HG02884 (cell line): ENCODE measurements around the gene S1PR5.
"Not testable (repeated sequence)": the region's sequence is repeated elsewhere in the genome, so short reads cannot be mapped to it uniquely, and the experiment has no call there.

Experiments used
- ATAC-seq: cut with Tn5 transposase; IDR thresholded peaks from one replicate; pipeline ENCODE4 v1.9.1; 2021; ENCODE audit warnings: mild to moderate bottlenecking, moderate library complexity; ENCODE audit not compliant: unreplicated experiment

S1PR5 gene, protein sequence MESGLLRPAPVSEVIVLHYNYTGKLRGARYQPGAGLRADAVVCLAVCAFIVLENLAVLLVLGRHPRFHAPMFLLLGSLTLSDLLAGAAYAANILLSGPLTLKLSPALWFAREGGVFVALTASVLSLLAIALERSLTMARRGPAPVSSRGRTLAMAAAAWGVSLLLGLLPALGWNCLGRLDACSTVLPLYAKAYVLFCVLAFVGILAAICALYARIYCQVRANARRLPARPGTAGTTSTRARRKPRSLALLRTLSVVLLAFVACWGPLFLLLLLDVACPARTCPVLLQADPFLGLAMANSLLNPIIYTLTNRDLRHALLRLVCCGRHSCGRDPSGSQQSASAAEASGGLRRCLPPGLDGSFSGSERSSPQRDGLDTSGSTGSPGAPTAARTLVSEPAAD

DNA sequence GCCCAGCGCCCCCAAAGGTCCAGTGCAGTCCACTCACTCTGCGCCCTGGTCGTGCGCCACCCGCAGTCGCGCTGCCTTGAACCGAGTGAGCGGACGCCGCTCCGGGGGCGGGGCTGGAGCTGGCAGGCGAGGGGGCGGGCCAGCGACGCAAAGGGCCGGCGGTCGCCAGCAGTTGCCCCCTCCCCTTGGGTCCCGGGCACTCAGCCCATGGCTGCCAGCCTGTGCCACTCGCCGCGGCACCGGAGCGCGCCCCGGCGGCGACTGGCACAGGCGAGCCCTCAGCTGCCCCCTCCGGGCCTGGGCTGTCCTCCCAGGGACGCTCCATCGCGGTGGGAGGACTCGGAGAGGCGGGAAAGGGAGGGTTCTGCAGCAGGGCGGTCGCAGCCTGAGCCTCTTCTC lies at the start of gene S1PR5:
Gene S1PR5 (minus strand): TSS at position 87 of the 399 bp plus-strand sequence. CDS start 2,436 bp downstream, outside the sequence.
- no peak for ATAC-seq

DNA sequence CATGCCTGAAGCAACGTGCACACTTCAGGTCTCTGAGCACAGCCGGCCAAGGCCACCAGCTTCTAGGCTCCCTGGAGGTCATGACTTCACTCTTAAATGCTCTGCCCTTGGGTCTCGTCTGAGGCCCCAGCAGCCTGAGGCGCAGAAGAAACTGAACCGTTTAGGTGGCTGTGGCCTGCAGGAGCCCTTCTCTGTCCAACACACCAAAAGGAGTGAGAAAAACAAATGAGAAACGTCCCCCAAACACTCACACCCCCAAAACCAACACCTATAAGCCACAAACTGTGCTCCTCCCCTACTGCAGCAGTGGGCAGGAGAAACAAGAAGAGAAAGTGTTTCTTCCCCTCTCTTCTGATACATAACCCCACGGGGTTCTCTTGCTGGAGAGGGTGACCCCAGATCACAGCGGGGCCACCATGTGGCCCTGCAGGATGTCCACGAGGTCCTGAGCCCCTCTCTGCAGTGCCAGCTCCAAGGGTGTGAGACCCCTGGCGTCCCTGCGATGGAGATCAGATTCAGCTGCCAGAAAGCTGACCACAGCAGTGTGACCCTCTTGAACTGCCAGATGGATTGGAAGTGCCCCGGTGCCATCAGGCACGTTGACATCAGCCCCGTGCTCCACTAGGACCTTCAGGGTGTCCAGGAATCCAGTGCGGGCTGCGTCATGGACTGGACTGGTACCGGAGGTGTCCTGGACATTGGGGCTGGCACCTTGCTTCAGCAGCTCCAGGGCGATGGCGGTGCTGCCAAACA lies 49.6 kb upstream of the S1PR5 start:
- no peak for ATAC-seq

DNA sequence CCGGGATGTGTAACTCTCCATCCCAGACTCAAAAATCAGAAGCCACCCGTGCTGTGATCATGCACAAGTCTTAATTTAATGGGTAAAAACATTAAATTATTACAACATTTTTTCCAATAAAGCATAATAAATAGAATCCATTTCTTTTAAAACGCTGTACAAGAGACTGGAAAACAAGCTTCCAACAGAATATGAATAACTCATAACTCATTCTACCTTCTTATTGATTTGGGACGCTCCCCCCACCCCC lies 49.1 kb upstream of the S1PR5 start:
- no peak for ATAC-seq

DNA sequence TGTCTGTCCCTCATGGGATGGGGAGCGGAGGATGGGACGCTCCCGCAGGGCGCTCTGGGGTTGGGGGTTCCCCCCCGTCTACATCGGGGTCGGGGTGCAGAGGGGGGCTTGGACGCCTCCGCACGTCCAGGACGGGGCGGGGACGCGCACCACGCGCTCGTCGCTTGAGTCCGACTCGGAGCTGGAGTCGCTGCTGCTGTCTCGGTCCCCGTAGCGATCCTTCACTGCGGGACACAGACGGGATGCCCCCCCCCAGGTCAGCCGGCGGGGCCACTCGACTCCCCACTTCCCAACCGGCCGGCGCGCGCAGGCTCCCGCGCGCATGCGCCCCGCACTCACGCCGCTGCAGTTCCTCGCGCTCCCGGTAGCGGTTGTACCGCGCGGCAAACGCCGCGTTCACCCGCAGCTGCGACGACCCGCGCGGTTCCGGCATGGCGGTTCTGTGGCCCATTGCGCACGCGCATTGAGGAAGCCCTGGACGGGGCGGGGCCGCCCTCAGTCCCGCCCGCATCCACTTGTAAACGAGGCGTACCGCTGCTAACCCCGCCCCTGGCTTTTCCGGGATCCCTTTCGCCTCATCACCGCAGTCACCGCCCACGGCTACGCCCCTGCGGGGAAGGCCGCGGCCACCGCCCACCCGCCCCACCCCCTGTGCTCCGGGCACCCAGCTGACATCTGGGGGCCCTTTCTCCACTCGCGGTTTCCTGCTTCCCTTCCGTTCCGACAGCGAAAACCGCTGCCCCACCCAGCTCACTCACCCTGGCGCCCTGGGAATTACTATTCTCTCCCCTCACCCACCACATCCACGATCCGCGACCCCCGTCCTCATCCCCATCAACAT lies 48.5 kb upstream of the S1PR5 start, which contains the start of gene KRI1:
Gene KRI1 (minus strand): TSS at position 444 of the 841 bp plus-strand sequence. CDS start 11 bp downstream, at position 433.
- peak; percentile 38 for ATAC-seq

DNA sequence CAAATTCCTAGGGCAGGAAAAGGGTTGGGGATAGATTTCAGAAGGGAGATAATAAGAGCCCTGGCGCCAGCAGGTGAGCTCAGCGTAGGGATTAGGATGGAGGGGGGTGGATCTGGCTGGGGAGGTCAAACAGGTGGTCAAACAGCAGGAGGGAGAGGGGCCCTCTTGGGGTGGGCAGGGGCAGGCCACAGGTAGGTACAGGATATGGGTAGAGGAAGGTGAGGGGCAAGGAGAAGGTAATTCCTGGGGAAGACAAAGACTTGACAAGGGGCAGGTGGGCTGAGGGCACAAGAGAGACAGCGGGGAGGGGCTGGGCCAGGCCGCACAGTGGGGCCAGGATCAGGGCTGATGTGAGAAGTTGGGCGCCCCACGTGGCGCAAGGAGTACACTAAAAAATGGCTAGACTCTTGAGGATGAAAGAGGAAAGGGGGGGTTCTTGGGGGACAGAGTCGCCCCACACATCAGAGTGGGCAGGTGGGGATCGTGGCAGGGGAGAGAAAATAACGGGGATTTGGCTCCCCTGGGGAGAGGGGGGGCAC lies 47.9 kb upstream of the S1PR5 start:
- ATAC-seq, result no peak

DNA sequence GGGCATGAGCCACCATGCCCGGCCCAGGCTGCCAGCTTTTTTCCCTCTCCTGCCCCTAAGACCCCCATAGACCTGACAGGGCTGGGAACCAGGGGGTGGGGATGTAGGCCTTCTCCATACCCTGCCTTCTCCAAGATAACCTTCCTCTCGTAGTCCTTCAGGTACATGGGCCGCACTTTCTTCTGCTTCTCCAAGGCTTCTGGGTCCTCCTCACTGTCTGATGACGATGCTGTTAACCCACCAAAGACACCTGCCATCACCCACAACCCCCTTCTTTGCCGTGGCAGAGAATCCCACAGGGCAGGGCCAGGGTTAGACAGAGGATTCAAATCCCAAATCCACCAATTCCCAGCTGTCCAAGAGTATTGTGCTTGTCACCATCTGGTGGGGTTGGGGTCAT lies 45.4 kb upstream of the S1PR5 start:
- ATAC-seq, result no peak

DNA sequence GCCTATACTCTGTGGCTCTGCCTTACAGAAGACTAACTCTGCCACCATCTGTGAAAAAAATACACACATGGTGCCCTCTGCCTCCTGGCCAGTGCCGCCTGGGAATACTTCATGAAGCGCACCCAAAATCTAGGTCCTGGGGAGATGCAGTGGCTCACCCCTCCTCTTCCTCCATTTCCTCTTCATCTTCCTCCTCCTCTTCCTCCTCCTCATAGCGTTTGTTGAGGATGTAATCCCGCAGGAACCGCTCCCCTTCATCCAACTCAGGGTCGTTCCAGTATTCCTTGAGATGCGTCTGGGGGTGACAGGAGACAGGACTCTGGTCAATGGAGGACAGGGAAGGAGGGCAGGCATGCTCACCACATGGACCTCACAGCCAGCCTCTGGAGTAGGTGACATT lies 42.9 kb upstream of the S1PR5 start:
- no peak for ATAC-seq

DNA sequence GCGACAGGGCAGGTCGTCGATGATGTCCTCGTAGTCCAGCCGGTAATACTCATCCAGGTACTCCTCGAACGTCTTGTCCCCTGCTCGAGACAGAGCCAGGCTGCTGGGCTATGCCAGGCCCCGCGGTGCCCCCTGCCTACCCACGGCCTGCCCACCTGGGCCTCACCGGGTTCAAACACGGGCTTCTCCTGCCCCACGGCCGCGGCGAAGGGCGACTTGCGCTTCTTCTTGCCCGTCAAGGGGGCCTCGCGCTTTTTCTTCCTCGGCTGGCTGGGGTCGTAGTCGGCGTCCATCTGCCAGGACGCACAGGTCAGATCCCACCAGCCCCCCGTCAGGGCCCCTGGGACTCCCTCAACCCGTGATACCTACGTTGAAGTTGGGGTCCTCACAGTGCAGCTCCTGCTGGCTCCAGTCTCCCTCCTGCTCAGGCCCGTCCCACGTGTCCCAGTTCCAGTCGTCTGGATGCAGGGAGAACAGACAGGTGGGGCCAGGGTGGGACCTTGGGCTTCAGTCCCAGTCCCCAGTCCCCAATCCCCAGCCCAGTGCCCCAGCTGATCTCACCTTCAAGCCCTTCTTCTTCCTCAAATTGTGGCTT lies 40.5 kb upstream of the S1PR5 start:
- ATAC-seq, result no peak

DNA sequence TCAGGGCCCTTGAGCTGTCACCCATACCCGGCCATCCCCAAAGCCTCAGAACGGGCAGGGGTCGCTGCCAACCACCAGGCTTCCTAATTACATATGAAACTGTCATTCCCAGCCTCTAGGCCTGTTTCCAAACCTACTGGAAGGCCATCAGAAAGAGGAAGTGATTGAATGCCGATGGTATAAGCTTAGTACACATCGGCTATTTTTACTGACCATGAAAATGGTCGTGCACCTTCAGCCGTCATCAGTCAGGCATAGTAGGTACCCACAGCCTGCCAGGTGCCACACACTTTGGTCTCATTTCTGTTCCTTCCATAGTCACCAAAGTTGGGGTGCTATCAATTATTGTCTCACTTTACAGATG lies 38.3 kb upstream of the S1PR5 start:
- ATAC-seq, result no peak

DNA sequence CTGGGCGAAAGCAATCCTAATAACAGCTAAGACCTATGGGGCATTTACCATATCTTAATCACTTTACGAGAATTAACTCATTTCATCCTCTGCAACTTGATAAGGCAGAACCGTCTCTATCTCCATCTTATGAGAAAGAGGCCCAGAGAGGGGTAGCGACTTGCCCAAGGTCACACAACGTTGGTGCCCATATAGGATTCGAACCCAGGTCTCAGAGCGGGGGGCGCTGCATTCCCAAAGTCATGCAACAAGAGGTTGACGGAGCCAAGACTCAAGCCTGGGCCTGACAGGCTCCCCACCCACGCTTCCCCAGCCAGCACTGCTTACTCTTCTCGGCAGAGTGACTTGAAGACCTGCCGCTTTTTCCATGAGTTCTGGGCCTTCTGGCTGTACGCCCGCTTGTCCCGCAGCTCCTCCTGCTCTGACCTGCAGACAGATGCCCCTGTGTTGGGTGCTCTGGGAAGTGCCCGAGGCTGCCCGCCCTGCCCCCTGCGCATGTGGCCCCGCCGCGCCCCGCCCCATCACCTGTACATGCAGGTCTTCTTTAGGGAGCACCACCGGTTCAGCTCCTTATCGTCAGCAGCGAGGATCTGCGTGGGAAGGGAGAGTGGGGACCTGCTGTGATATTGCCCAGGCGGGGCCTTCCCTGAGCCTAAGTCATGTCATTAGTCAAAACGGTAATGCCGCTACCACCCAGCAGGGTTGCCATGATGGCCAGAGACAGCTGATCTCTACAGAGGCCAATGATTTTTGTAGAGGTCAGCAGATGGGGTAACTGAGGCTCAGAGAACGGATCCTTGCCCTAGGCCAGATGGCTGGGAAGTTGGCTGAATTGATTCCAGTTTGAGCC lies 37.7 kb upstream of the S1PR5 start:
- ATAC-seq, result no peak

DNA sequence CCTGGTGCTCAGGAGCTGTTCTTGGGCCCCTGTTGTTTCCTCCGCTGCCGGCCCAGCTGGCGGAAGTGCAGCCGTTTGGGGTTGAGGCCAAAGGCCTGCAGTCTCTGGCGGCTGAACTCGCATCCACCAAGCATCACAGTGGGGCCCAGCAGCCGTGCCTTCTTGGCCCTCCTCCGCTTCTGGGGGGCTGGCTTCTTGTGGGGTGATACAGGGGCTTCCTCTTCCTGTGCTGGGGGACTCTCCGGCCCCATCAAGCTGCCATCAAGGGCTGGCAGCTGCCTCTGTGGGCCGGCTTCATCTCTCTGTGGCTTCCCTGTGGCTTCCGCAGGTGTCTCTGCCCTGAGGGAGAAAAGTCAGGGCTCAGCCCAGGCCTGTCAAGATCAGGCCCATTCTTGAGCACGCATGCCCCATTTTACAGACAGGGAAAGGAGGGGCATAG lies 36.7 kb upstream of the S1PR5 start:
- no peak for ATAC-seq

DNA sequence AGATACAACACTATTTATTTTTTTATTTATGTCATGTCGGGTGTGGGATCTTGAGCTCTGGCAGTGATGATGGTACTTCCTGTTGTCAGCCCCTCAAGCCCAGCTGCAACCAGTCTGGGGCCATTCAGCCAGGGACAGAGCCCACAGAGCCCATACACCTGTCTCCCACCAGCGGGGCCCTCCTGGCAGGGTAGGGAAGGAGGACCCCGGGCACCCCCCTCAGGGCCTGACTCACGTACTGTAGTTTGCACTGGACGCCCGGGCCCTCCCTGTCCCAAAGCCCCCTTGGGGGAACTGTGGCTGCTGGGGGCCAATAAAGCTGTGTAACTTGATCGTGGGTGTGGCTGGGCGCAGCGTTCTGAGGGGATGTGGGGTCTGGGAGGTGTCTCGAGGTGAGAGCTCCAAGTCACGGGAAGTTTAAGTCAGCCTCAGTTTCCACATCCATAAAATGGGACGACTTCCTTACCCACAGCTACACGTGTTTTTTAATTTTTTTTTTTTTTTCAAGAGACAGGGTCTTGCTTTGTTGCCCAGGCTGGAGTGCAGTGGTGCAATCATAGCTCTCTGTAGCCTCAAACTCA lies 35.9 kb upstream of the S1PR5 start:
- no peak for ATAC-seq

DNA sequence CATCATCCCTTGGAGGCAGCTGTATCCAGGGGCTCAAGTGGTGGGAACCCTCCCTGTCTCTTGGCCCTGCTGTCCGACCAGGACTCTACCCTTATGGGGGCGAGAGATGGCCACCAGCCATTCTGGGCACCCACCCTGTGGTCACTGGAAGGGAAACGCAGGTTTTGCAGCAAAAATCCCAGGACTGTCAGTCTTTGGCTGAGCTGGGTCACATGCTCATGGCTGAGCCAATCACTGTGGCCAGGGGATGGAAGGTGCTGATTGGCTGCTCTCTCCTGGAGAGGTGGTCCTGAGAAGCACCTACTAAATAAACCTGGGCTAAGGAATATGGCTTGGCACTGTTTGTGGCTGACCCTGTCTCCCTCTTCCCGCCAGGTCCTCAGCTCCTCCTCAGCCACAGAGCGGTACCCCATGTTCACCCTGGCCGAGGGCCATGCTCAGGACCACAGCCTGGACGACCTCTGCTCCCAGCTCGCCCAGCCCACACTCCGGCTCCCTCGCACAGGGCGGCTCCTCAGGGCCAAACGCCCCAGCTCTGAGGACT lies 35.3 kb upstream of the S1PR5 start:
- no peak for ATAC-seq

DNA sequence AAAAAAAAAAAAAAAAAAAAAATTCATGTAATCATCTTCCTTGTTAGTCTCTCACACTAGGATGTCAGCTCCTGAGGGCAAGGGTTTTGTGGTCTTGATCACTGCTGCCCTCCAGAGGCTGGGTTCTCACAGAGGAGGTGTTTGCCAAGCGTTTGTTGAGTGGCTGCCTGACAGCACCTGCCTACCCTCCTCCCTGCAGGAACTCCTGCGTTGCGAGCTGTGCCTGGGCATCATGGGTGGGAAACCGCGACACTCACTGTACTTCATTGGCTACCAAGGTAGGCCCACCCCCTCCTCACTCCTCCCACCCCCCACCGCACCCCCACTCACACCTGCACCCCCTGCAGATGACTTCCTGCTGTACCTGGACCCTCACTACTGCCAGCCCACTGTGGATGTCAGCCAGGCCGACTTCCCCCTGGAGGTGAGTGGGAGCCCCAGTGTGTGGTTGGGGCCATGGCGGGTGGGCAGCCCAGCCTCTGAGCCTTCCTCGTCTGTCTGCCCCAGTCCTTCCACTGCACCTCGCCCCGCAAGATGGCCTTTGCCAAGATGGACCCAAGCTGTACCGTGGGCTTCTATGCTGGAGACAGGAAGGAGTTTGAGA lies 34.6 kb upstream of the S1PR5 start:
- no peak for ATAC-seq

DNA sequence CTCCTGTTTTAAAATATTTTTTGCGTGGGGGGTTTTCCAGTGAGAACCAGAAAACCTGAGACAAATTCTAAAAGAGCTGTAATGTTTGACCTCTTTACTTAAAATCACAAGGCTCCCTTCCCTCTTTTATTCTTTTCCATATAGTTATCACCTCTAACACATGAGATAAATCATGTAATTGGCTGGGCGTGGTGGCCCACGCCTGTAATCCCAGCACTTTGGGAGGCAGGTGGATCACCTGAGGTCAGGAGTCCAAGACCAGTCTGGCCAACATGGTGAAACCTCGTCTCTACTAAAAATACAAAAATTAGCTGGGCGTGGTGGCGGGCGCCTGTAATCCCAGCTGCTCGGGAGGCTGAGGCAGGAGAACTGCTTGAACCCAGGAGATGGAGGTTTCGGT lies 33.8 kb upstream of the S1PR5 start:
- not testable (repeated sequence) for ATAC-seq

DNA sequence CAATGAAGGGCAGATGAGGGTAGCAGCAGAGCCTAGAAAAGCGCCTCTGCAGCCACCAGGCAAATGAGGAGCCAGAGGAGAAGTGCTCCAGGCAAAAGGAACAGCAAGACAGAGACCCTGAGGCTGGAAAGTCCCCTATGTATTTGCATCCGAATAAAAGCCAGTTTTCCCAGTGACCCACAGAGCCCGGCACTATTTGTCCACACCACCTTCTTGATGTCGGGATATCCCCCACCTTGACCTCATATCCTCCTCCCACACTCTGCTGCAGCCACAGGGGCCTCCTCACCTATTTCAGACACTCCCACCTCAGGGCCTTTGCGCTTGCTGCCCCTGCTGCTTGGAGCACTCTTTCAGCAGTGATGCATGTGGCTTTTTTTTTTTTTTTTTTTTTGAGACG lies 33.1 kb upstream of the S1PR5 start:
- no peak for ATAC-seq

DNA sequence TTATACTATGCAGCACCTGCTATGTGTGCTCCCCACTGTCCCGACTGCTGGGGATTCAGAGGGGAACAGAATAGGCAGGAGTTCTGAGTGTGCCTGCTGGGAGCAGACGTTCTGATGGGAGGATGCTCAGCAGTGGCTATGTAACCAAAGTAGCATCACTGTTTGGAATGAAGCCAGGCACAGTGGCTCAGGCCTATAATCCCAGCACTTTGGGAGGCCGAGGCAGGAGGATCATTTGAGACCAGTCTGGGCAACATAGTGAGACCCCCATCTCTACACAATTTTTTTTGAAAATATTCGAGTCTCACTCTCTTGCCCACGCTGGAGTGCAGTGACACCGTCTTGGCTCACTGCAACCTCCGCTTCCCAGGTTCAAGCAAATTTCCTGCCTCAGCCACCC lies 32.5 kb upstream of the S1PR5 start:
- no peak for ATAC-seq

DNA sequence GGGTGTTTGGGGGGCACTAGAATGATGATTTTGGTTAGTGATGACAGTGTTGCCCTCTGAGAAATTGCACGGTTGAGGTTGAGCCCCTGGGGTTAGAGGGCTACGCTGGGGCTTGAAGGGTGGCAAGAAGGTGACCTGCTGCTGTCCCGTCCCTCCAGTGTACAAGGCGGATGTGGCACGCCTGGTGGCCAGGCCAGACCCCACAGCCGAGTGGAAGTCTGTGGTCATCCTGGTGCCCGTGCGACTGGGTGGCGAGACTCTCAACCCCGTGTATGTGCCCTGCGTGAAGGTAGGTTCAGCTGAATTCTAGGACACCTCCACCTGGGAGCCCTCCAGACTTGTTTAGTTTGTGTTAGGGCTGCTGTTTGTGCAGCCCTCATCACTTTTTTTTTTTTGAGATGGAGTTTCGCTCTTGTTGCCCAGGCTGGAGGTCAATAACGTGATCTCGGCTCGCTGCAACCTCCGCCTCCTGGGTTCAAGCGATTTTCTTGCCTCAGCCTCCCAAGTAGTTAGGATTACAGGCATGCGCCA lies 31.6 kb upstream of the S1PR5 start:
- ATAC-seq, result no peak

DNA sequence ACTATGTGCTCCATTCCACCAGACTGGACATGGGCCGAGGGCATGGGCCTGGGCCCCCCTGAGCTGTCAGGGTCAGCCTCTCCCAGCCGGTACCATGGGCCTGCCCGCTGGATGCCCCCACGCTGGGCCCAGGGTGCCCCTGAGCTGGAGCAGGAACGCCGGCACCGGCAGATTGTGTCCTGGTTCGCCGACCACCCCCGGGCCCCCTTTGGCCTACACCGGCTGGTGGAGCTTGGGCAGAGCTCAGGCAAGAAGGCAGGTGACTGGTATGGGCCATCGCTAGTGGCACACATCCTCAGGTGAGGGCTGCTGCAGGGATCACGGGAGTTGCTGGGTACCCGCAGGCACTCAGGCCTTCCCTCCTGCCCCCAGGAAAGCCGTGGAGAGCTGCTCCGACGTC lies 29.6 kb upstream of the S1PR5 start:
- no peak for ATAC-seq
